ENCODE results near the gene GRHL1.

- TF ChIP-seq YY1 (IDR thresholded peaks at IDR 0.05; ENCODE audit: insufficient read depth, insufficient read length): no peak
- no peak for TF ChIP-seq ZNF274 (IDR thresholded peaks at IDR 0.05; ENCODE audit: low read depth, low read length)
- TF ChIP-seq SUZ12 (IDR thresholded peaks at IDR 0.05; ENCODE audit: extremely low read depth, insufficient read depth, insufficient read length): no peak
Measured at GRCh38 chr2:9982248-9982647, 30.8 kb downstream of the GRHL1 start.
